PC-9 (cell line): Measurements from ENCODE around the gene TRAF3.

Experiments used
- EZH2 ChIP-seq: fragments of 200-600 bp; sonication (generic); IDR thresholded peaks from 2 replicates; pipeline ENCODE4 v1.8.0; 2017; ENCODE audit warnings: antibody characterized with exemption, low read depth
- TF ChIP-seq, protein P1 (sequence below): fragments of 200-600 bp; sonication (generic); conservative IDR thresholded peaks from 2 replicates; pipeline ENCODE4 v1.6.1; 2017; ENCODE audit warnings: mixed run types, antibody characterized with exemption, mild to moderate bottlenecking, moderate library complexity

DNA sequence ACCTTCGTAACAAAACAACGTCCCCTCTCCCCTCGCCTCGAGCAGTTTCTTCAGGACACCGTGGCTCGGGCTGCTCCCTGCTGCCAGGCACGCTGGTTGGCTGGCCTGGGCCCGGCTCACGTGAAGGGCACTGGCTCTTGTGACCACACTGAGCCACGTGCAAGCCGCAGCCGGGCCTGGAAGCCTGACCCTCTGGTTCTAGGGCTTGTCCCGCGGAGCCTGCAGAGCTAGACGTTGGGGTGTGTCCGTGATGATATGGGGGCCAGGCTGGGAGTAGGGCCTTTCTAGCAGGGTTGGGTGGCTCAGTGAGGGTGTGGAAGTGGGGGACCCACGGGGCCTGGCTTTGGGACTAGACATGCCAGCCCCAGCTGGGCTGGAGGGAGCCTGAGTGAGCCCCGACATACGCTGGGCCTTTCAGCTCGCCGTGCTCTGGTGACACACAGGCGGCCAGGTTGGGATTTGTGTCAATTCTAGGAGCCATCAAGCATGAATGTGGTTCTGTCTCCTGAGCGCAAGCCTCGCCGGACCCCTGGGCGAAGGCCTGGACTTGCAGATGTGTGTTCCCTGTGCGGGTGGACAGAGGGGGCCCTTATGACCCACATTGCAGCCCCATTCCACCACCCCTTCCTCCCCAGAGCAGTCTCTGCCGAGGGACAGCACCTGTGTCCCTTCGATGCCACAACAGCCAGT is 131.7 kb downstream of the TRAF3 start:
- TF ChIP-seq, protein P1, sequence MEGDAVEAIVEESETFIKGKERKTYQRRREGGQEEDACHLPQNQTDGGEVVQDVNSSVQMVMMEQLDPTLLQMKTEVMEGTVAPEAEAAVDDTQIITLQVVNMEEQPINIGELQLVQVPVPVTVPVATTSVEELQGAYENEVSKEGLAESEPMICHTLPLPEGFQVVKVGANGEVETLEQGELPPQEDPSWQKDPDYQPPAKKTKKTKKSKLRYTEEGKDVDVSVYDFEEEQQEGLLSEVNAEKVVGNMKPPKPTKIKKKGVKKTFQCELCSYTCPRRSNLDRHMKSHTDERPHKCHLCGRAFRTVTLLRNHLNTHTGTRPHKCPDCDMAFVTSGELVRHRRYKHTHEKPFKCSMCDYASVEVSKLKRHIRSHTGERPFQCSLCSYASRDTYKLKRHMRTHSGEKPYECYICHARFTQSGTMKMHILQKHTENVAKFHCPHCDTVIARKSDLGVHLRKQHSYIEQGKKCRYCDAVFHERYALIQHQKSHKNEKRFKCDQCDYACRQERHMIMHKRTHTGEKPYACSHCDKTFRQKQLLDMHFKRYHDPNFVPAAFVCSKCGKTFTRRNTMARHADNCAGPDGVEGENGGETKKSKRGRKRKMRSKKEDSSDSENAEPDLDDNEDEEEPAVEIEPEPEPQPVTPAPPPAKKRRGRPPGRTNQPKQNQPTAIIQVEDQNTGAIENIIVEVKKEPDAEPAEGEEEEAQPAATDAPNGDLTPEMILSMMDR, result no peak
- no peak for TF ChIP-seq EZH2
